GM12878 (cell line): ENCODE results near the gene LEKR1. TPM values are rescaled to one million over a fixed set of nuclear protein-coding genes. Genes with fewer than 3 reads are reported as not detected.

Source experiments
- CUX1 ChIP-seq: IDR thresholded peaks from 2 replicates; pipeline ENCODE4 v1.6.1; 2012; ENCODE audit warnings: improper control_type of control experiment, low read depth, low read length; ENCODE audit not compliant: insufficient replicate concordance
- MTA2 ChIP-seq: fragments of 450-650 bp; IDR thresholded peaks from 2 replicates; pipeline ENCODE4 v1.6.1; 2016; ENCODE audit warnings: low read depth, mild to moderate bottlenecking, moderate library complexity
- NFYA ChIP-seq: IDR thresholded peaks from 2 replicates; pipeline ENCODE4 v1.6.1; 2011; ENCODE audit warnings: low read depth, mild to moderate bottlenecking, low read length, improper control_type of control experiment, borderline replicate concordance
- NFYB ChIP-seq: IDR thresholded peaks from 2 replicates; pipeline ENCODE4 v1.6.1; 2011; ENCODE audit warnings: low read depth, mild to moderate bottlenecking, low read length, improper control_type of control experiment, moderate library complexity; ENCODE audit not compliant: insufficient read depth
- NKRF ChIP-seq: fragments of 450-650 bp; conservative IDR thresholded peaks from 2 replicates; pipeline ENCODE4 v1.6.1; 2017; ENCODE audit warnings: mild to moderate bottlenecking, moderate library complexity
- NR2C1 ChIP-seq: fragments of 450-650 bp; IDR thresholded peaks from 2 replicates; pipeline ENCODE4 v1.6.1; 2017; ENCODE audit warnings: antibody characterized with exemption, mild to moderate bottlenecking, moderate library complexity
- RFX5 ChIP-seq: IDR thresholded peaks from 2 replicates; pipeline ENCODE4 v1.6.1; 2011; ENCODE audit warnings: low read depth, low read length, improper control_type of control experiment
- SREBF1 ChIP-seq: IDR thresholded peaks from 2 replicates; pipeline ENCODE4 v1.6.1; 2012; ENCODE audit warnings: mild to moderate bottlenecking, low read length
- STAT1 ChIP-seq: fragments of 450-650 bp; conservative IDR thresholded peaks from 2 replicates; pipeline ENCODE4 v1.6.1; 2014; ENCODE audit warnings: antibody characterized with exemption, mild to moderate bottlenecking
- SUPT20H ChIP-seq: IDR thresholded peaks from 2 replicates; pipeline ENCODE4 v1.6.1; 2011; ENCODE audit warnings: low read depth, mild to moderate bottlenecking, low read length, moderate library complexity, borderline replicate concordance; ENCODE audit not compliant: control insufficient read depth
- TCF7 ChIP-seq: IDR thresholded peaks from 2 replicates; pipeline ENCODE4 v1.6.1; 2014; ENCODE audit warnings: antibody characterized with exemption, borderline replicate concordance
- USF2 ChIP-seq: IDR thresholded peaks from 2 replicates; pipeline ENCODE4 v1.6.1; 2011; ENCODE audit warnings: low read depth, low read length, improper control_type of control experiment, borderline replicate concordance
- polyA plus RNA-seq, 11 experiments: library from polyadenylated mRNA; depleted of rRNA in 4 of 11; unstranded in 6 of 11; stranded (reverse) in 5 of 11; fragments of >200 nt; fragmentation: Nextera tagmentation in 4 of 11; fragmentation: Illumina TruSeq in 1 of 11; extraction: Ambion mirVana in 4 of 11; extraction: Trizol in 1 of 11; gene quantifications; 1 replicate in 1 of 11; 2 replicates in 10 of 11; pipeline versions ENCODE4 v1.2.1 to v1.2.3, GENCODE V29; 2011 to 2016; ENCODE audit warnings: inconsistent platforms in 2 of 11, missing spikeins in 2 of 11, low read depth in 1 of 11
- total RNA-seq, 4 experiments: library from RNA; depleted of rRNA in 3 of 4; stranded (reverse); fragments of >200 nt in 3 of 4; fragmentation: Illumina TruSeq in 1 of 4; extraction: Trizol in 1 of 4; gene quantifications; 2 replicates each; pipeline versions ENCODE4 v1.2.1 to v1.2.3, GENCODE V29; 2013 to 2021
- TF ChIP-seq, protein P1 (sequence below): fragments of 450-650 bp; IDR thresholded peaks from 2 replicates; pipeline ENCODE4 v1.6.1; 2017; ENCODE audit warnings: low read depth, mild to moderate bottlenecking, moderate library complexity
- TF ChIP-seq, protein P2 (sequence below): fragments of 450-650 bp; IDR thresholded peaks from 2 replicates; pipeline ENCODE4 v1.6.1; 2017; ENCODE audit warnings: mild to moderate bottlenecking, moderate library complexity

LEKR1 gene
- total and polyA plus RNA-seq, 10 of the 15 experiments (the other 5 are each of a cell fraction or from before 2014, with no cell fraction given) = 0.48 to 3.2 (median 1.3) TPM

DNA sequence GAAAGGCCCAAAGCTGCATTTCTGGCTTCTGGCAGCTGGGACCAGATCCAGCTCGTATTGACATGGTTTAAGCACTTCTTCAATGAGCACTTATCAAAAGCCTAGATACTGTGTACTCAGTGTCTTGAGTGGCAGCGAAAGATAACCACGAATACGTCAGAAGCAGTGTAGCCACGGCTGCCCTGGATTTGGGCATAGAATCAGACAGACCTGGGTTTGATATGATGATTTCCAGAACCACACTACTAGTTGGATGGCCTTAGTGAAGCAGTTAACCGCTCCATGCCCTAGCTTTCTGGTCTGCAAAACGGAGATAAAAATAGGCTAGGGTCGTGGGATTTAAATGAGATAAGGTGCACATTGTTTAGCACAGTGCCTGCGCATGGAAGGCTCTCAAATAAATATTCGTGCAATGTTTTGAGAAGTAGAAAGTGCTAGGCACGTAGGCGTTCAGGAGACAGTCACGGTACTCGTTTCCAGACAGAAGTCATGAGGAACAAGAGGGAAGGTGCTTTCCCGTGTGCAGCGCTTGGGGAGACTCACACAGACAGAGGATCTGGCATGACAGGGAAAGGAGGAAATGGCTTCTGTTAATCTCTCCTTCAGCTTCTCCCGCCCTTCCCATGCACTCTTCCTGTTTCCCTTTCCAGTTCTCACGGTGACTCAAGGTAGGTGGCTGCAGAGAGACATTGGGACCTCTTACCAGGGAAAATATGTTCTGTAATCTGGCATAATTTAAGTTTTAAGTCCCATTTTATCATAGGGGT lies 263.5 kb downstream of the LEKR1 start (continued):
- TF ChIP-seq MTA2 (peak; percentile 73), STAT1 (no peak), CUX1 (peak; percentile 72), TCF7 (no peak), RFX5 (no peak), USF2 (no peak), NFYA (no peak), NR2C1 (no peak), SUPT20H (no peak), NKRF (no peak; the same call in 1 of the 2 replicates), NFYB (no peak), SREBF1 (no peak)
- TF ChIP-seq, protein P1, sequence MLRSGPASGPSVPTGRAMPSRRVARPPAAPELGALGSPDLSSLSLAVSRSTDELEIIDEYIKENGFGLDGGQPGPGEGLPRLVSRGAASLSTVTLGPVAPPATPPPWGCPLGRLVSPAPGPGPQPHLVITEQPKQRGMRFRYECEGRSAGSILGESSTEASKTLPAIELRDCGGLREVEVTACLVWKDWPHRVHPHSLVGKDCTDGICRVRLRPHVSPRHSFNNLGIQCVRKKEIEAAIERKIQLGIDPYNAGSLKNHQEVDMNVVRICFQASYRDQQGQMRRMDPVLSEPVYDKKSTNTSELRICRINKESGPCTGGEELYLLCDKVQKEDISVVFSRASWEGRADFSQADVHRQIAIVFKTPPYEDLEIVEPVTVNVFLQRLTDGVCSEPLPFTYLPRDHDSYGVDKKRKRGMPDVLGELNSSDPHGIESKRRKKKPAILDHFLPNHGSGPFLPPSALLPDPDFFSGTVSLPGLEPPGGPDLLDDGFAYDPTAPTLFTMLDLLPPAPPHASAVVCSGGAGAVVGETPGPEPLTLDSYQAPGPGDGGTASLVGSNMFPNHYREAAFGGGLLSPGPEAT = peak; percentile 95
- TF ChIP-seq, protein P2, sequence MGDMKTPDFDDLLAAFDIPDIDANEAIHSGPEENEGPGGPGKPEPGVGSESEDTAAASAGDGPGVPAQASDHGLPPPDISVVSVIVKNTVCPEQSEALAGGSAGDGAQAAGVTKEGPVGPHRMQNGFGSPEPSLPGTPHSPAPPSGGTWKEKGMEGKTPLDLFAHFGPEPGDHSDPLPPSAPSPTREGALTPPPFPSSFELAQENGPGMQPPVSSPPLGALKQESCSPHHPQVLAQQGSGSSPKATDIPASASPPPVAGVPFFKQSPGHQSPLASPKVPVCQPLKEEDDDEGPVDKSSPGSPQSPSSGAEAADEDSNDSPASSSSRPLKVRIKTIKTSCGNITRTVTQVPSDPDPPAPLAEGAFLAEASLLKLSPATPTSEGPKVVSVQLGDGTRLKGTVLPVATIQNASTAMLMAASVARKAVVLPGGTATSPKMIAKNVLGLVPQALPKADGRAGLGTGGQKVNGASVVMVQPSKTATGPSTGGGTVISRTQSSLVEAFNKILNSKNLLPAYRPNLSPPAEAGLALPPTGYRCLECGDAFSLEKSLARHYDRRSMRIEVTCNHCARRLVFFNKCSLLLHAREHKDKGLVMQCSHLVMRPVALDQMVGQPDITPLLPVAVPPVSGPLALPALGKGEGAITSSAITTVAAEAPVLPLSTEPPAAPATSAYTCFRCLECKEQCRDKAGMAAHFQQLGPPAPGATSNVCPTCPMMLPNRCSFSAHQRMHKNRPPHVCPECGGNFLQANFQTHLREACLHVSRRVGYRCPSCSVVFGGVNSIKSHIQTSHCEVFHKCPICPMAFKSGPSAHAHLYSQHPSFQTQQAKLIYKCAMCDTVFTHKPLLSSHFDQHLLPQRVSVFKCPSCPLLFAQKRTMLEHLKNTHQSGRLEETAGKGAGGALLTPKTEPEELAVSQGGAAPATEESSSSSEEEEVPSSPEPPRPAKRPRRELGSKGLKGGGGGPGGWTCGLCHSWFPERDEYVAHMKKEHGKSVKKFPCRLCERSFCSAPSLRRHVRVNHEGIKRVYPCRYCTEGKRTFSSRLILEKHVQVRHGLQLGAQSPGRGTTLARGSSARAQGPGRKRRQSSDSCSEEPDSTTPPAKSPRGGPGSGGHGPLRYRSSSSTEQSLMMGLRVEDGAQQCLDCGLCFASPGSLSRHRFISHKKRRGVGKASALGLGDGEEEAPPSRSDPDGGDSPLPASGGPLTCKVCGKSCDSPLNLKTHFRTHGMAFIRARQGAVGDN = no peak
